ENCODE results near the gene MEGF11.

DNA sequence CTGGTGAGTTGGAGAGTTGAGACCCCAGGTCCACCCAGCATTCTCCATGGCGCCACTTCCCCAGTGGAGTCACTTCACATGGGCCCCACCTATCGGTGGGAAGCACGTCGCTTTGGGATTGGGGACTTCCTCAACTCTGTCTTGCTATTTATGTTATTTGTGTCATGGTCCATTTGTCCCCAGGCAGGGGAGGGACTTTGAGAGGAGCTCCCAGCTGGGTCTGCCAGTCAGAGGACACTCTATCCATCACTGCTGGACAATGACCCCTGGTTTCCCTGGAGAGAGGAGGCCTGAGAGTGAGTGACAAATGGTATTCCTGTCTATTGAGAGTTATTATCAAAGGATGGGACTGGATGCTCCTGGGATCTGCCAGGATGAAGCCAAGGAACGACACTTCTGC is 256.6 kb downstream of the MEGF11 start:
- TF ChIP-seq FOSL2 (IDR thresholded peaks at IDR 0.05; ENCODE audit: borderline replicate concordance, low read depth), result no peak
- TF ChIP-seq TEAD4 (IDR thresholded peaks at IDR 0.05; ENCODE audit: borderline replicate concordance, insufficient read depth), result no peak
- no peak for TF ChIP-seq RAD21 (IDR thresholded peaks at IDR 0.05; ENCODE audit: low read length)
